CD1c-positive myeloid dendritic cell (primary cell): ENCODE data around the gene ZNF215.
"Not testable (repeated sequence)": the region's sequence is repeated elsewhere in the genome, so short reads cannot be mapped to it uniquely, and the experiment has no call there.

Source experiments
- DNase-seq: peaks from one replicate; pipeline ENCODE4 v3.0.0-alpha.2; 2016; ENCODE audit errors: extremely low spot score

Gene ZNF215

DNA sequence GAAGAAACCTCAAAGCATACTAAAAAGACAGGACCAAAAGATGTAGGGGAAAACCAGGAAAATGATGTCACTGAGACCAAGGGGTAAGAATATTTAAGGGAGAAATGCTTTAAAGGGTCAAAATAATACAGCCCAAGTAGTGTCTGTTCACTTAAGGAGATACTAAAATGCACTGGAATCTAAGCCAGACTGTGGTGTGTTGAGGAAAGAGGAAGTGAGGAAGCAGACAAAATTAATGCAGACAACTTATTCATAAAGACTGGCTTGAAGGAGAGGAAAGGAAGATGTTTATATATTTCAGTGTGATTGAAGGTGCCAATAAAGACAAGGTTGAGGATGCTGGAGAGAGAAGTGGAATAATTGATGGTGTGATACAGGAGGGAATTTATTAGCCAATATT is 15.7 kb downstream of the ZNF215 start:
- no peak for DNase-seq

DNA sequence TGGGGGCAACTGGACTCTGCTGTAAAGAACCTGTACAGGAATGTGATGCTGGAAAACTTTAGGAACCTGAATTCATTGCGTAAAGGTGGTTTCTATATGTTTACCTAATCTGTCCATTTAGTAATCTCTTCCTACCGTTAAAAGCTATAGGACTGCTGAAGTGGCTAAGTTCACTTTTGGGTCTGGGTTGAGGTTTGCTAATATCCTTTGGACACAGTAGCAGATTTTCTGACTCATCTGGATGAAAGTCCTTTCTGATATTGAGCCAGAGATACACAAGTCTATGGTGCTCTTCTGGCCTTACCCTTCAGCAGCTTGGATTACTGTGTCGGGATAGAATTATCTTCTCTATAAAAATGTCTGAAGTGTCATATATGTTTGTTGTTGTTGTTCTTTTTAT is 16.9 kb downstream of the ZNF215 start:
- DNase-seq, result no peak

DNA sequence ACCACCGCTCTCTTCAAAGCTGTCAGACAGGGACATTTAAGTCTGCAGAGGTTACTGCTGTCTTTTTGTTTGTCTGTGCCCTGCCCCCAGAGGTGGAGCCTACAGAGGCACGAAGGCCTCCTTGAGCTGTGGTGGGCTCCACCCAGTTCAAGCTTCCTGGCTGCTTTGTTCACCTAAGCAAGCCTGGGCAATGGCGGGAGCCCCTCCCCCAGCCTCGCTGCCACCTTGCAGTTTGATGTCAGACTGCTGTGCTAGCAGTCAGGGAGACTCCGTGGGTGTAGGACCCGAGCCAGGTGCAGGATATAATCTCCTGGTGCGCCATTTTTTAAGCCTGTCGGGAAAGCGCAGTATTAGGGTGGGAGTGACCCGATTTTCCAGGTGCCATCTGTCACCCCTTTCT is 28.0 kb downstream of the ZNF215 start:
- not testable (repeated sequence) for DNase-seq

DNA sequence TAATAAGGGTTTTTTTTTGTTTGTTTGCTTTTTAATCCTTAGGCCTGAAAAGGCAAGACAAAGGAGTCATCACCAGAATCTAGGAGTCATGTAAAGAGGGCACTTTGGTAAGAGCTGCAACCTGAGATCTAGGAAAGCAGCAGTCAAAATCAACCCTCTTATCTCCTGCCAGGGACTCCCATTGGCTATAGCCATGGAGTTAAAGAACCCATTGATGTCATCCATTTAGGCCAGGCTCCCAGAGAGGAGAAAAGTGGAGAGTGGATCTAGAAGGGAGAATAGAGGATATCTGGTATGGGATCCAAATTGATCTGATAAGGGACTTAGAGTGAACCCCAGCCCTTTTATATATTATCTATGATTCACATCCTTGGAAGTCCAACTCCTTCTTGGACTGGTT is 35.9 kb downstream of the ZNF215 start:
- DNase-seq, result no peak

DNA sequence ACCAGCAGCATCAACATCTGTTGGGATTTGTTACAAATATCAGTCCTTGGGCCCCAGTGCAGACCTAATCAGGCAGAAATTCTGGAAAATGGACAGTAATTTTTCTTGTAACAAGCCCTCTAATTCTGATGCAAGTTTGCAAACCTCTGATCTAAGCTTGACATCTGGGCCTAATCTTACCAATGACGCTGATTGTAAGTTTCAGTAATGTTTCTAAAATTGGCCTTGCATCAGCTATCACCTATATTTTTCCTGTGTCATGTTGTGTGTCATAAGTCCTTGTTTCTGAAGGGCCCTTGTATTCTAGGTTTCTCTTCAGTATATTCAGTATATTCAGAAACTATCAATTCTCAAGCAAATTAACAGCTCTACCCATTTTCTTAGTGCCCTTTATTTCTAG is 36.4 kb downstream of the ZNF215 start:
- no peak for DNase-seq

DNA sequence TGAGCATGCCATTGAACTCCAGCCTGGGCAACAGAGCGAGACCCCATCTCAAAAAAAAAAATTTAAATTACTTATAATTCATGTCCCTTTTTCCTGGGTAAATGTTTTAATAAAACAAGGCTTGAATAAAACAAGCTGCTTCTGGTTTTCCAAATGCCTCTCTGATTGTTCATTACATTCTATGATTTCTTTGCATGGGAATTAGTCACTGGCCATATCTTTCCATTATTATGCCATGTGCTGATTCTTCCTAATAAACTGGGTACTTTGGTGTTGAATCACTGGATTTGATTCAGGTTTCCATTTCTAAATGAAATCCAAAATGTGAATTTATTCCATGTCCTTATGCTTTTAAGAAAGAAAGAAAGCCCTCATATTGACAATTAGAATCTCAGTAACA is 42.6 kb downstream of the ZNF215 start:
- DNase-seq, result no peak

DNA sequence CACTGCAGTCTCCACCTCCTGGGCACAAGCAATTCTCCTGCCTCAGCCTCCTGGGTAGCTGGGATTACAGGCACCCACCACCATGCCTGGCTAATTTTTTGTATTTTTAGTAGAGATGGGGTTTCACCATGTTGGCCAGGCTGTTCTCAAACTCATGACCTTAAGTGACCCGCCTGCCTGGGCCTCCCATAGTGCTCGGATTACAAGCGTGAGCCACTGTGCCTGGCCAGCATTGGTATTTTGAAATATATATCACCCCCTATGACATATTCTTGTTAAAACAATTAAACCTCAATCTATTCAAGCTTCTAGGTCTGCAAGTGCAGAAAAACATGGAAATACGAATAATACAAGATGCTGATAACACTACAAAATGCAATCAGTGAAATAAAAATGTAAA is 43.6 kb downstream of the ZNF215 start:
- DNase-seq, result not testable (repeated sequence)

DNA sequence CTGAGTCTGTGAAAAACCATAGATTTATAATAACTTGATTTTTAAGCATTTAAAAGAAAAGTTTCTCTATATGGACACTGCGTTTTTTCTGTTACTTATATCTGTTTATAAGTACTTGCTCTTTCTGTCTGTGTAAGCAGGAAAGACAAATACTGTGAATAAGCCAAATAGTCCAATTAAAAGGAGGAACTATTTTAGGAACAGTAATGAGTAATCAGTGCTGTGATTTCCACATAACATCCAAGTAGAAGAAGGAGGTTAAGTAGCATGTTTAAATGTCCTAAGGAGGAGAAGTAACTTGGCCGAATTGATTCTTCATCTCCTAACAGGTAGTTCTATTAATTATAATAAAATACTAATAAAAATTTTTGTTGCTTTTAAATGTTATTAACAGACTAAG is 53.1 kb downstream of the ZNF215 start:
- peak; percentile 35 for DNase-seq

DNA sequence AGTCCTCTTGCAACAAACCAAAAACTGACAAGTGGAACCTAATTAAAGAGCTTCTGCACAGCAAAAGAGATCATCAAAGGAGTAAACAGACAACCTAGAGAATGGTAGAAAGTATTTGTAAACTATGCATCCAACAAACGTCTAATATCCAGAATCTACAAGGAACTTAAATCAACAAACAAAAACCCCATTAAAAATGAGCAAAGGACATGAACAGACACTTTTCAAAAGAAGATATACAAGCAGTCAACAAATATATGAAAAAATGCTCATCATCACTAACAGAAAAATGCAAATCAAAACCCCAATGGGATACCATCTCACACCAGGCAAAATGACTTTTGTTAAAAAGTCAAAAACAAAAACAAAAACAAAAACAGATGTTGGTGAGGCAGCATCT is 60.3 kb downstream of the ZNF215 start:
- no peak for DNase-seq

DNA sequence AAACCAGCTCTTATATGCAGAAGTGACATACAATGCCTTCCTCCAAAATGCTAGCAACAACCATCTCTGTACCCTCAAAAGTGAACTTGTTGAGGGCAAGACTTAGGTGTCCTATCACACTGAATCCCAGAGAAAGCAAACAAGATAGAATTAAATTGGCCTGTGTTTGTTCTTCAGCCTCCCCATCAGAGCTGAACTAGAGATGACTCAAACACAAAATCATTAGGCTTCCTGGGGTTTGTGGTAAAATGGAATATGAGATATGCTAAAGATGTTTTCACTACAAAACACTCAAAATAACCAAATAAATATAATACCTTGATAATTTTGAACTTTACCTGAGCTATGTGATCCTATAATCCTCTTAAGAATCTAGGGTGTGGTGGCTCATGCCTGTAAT is 62.3 kb downstream of the ZNF215 start:
- DNase-seq, result no peak

DNA sequence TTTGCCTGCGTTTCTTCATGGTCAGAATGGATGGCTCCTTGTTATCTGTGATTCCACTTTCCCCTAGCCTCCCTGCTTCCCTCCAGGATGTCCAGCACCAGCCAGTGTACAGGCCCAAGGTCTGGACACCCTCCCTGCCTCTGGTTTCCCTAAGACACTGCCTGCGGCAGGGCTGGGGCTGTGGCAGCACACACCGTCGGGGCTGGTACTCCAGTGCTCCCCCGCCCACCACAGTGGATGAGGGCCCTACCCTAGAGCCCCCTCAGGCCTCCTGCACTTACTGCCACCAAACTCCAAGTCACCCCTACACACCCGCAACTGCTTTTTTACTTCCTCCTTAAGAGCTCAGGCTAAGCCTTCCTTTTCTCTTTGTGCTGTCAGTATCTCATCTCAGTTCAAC is 65.0 kb downstream of the ZNF215 start:
- DNase-seq, result no peak

DNA sequence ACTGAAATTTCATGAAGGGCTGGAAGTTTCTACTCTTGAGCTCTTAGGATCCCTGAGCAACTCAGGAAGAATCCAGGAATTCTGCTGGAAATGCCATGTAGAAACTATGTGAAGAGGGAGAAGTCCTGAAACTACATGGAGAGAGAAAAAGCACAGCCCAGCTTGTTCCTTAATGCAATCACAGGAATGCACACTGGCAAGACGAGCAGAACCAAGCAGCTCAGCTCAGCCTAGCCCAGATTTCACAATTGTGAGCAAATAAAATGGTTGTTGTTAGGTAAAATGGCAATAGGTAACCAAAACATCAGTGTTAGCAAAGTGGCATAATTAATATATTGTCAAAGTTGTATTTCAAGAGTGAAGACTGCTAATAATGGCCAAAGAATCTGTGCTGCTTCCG is 65.8 kb downstream of the ZNF215 start:
- no peak for DNase-seq

DNA sequence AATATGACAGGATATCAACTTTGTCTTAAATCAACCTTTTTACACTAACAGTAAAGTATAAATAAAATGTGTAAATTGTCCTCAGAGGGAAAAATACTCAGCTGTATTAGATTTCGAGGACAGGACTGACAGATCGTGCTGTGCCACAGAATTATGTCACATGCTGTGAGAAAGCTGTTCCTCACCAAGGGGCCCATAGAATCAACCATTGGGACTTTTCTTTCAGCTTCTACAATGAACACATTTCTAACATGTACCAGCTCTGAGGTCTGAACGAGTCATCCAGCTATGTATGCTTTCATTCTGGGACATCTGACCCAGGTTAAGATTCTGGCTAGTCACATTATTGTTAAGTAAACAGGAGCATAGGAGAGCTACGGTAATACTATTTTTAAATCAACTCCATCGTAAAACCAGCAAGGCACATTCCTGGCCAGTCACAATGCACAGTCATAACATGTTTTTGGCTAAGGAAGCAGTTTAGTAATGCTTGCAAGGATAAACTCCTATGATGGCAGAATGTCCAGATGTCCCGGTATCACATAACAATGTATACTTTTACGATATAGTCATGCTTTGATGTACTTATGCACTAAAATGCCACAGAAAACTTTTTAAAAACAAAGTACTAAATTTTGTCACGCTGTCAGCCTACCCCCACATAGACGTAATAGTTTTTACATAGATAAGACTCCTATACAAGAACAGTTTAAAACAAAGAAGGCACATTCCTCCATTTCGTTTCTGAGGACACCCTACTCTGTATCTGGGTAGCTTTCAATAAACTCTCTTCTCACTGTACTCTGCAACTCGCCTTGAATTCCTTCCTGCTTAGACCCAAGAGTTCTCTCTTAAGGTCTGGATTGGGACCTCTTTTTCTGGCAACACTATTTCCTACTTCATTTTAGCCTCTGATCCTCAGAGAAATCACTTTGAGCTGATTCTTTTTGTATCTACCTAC is 66.5 kb downstream of the ZNF215 start:
- DNase-seq, result no peak

DNA sequence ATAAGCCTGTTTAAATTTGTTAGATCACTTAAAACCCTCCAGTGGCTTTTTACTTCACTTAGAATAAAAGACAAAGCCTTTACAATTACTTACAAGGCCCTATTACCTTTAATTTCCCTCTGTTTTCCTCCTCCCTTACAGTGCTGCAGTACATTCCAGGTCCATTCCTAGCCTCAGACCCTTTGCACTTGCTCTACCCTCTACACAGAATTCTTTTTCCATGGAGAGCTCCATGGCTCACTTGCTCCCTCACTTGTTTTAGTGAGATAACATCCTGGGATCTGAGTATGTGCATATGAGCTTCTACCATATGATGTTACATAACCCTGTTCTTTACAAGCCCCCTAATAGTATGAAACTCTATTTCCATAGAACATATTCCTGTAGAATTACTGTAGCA is 69.5 kb downstream of the ZNF215 start:
- no peak for DNase-seq

DNA sequence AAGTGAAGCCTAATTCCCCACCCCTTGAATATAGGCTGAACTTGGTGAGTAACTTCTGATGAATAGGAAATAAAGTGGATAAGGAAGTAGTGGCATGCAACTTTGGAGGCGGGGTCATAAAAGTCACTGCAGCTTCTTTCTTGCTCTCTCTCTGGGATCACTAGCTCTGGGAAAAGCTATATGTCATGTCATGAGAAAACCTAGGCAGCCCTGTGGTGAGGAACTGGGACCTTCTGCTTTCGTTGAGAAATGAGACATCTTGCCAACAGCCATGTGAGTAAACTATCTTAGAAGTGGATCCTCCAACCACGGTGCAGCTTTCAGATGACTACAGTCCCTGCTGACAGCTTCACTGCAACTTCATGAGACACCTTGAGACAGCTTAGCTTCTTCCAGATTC is 78.3 kb downstream of the ZNF215 start:
- peak; percentile 88 for DNase-seq
